GM13976 (cell line): Measurements from ENCODE around the gene SNN.

Experiments
- DNase-seq: peaks from one replicate; pipeline ENCODE4 v3.0.0; 2012; ENCODE audit warnings: low spot score
- in situ Hi-C: fragments of 300-500 bp; cut with MboI; formaldehyde crosslinking; loops from one replicate; pipeline ENCODE4 v1.12.0; 2022; ENCODE audit warnings: low sequenced_read_pairs, mixed read lengths, inconsistent platforms; ENCODE audit not compliant: unreplicated experiment
- TF ChIP-seq, protein P1 (sequence below): IDR thresholded peaks from 2 replicates; pipeline ENCODE4 v1.5.1; 2012; ENCODE audit warnings: borderline replicate concordance, mild to moderate bottlenecking; ENCODE audit not compliant: insufficient read depth; ENCODE audit errors: extremely low read depth, missing control alignments, control extremely low read depth

Gene SNN

DNA sequence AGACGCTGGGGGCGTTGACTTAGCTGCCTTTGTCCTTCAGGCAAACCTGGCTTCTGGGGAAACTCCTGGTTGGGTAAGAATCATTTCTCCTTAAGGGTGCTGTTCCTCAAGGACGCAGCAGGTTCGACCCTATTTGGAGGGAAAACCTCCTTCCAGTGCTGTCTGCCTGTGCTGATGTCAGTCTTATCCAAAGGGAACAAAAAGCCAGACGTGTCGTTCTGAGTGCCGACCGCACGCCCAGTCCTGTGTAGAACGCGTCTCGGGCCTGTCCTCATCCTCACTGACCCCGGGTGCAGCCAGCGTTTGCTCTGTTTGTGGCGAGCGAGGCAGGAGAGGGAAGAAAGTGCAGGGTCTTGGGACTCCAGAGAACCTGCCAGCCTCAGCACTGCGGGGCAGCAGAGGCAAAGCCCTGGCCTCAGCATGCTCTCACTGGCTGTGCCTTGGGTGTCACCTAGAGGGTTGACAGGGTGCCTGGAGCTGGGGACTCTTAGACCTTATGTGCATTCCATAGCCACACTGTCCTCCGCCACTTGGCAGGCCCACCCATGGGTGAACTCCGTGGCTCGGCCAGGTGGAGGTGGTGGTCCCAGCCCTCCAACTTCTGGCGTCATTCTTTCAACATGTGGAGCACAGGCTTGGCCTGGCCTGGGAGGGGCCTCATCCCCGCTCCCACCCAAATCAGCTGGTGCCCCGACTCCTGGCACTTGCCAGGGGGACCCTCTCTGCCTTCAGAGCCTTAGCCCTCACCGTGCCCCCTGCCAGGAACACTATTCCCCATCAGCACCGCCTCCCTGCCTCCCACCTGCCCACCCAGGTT lies 6.0 kb downstream of the SNN start:
- in situ Hi-C loops: no loop called here
- TF ChIP-seq, protein P1, sequence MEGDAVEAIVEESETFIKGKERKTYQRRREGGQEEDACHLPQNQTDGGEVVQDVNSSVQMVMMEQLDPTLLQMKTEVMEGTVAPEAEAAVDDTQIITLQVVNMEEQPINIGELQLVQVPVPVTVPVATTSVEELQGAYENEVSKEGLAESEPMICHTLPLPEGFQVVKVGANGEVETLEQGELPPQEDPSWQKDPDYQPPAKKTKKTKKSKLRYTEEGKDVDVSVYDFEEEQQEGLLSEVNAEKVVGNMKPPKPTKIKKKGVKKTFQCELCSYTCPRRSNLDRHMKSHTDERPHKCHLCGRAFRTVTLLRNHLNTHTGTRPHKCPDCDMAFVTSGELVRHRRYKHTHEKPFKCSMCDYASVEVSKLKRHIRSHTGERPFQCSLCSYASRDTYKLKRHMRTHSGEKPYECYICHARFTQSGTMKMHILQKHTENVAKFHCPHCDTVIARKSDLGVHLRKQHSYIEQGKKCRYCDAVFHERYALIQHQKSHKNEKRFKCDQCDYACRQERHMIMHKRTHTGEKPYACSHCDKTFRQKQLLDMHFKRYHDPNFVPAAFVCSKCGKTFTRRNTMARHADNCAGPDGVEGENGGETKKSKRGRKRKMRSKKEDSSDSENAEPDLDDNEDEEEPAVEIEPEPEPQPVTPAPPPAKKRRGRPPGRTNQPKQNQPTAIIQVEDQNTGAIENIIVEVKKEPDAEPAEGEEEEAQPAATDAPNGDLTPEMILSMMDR: no peak
- no peak for DNase-seq

- TF ChIP-seq, protein P1: no peak
- no peak for DNase-seq
- in situ Hi-C loops: no loop called here
Measured at GRCh38 chr16:11674818-11675560, 6.7 kb downstream of the SNN start.

DNA sequence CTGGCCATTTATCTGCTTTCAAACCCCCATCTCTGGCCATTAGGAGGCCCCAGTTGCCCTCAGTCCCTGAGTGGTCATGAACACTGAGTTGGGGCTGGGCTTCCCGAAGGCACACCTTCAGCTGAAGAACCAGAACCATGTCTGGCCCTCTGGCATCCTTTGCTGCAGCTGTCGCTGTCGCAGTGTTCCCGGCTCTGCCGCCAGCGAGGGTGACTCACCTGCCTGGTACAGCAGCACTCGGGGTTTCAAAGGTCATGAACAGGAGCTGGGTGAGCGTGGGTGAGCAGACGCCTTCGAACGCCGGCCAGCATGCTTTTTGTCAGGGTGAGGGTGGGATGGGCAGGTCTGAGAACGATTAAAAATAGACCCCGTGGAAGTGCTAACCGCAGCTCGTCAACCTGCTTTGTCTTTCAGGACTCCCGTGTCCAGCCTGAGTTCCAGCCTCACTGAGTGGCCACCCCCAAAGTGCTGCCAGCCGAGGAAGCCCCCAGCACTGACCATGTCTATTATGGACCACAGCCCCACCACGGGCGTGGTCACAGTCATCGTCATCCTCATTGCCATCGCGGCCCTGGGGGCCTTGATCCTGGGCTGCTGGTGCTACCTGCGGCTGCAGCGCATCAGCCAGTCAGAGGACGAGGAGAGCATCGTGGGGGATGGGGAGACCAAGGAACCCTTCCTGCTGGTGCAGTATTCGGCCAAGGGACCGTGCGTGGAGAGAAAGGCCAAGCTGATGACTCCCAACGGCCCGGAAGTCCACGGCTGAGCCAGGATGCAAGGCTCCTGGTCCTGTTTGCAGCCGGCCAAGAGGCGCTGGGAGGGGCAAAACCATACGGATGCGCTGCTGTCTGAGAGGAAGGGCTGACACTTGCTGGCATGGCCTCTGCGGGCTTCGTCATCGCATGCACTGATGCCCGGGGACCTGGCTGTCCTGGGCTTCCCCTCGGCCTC lies 7.6 kb downstream of the SNN start:
- DNase-seq: no peak
- in situ Hi-C loops: no loop called here
- TF ChIP-seq, protein P1: no peak

DNA sequence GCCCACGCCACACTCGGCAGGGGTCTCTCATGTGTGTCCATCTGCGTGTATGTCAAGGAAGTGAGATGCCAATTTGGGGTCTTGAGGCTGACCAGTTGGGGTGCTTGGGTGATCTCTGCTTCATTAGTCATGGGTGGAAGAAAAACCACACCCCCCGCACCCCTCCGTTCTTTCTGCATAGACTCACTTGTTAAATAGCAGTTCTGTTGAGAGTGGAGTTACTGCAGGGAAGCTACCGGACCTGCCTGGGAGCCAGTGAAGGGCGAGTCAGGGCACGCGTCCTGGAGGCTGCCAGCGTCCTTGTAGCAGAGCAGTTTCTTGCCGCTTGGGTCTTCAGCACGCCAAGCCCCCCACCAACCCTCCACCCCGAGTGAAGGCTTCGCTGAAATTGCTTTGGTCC lies 8.5 kb downstream of the SNN start:
- DNase-seq: no peak
- in situ Hi-C loops: no loop called here
- TF ChIP-seq, protein P1: no peak

DNA sequence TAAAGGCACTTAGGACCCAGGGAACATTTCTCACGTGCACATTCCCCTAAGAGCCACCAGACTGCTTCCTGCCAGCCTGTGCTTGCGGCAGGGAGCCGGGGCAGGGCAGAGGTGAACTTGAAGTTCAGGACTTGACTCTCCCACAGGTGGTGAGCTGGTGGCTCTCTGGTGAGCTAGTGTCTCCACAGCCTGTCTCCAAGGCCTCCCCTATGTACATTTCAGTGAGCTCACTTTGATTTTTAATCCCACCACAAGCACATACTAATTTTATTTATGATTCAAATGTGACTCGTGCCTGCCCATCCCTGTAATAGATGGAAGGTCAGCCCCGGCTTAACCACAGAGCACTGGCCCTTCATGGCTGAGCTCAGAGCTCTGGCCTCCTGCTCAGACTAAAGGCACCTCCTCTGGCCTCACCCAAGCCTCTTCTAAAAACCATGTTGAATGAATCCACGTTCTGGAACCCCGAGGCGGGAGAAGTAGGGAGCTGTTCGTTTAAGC lies 9.2 kb downstream of the SNN start:
- in situ Hi-C loops: no loop called here
- no peak for DNase-seq
- TF ChIP-seq, protein P1: no peak
